PC-9 (cell line): ENCODE data around the gene THAP11.

Experiments
- EZH2 ChIP-seq: fragments of 200-600 bp; sonication (generic); IDR thresholded peaks from 2 replicates; pipeline ENCODE4 v1.8.0; 2017; ENCODE audit warnings: antibody characterized with exemption, low read depth
- TF ChIP-seq, protein P1 (sequence below): fragments of 200-600 bp; sonication (generic); conservative IDR thresholded peaks from 2 replicates; pipeline ENCODE4 v1.6.1; 2017; ENCODE audit warnings: mixed run types, antibody characterized with exemption, mild to moderate bottlenecking, moderate library complexity

DNA sequence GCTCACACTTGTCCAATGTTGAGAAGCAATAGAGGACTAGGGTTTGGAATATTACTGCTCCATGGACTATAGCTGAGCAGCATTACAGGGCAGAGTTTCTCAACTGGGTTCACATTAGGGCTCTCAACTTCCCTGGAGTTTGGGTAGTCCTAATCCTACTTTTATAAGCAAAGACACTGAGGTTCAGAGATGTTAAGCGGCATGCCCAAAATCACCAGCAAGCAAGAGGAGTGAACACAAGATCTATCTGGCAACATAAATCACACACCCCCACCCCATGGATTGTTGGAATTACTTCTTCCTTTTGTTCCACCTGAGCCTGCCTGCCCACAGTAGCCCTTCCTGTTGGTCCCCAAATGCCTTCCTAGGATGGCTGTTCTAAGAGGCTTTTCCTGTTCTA is 30.2 kb upstream of the THAP11 start:
- TF ChIP-seq, protein P1, sequence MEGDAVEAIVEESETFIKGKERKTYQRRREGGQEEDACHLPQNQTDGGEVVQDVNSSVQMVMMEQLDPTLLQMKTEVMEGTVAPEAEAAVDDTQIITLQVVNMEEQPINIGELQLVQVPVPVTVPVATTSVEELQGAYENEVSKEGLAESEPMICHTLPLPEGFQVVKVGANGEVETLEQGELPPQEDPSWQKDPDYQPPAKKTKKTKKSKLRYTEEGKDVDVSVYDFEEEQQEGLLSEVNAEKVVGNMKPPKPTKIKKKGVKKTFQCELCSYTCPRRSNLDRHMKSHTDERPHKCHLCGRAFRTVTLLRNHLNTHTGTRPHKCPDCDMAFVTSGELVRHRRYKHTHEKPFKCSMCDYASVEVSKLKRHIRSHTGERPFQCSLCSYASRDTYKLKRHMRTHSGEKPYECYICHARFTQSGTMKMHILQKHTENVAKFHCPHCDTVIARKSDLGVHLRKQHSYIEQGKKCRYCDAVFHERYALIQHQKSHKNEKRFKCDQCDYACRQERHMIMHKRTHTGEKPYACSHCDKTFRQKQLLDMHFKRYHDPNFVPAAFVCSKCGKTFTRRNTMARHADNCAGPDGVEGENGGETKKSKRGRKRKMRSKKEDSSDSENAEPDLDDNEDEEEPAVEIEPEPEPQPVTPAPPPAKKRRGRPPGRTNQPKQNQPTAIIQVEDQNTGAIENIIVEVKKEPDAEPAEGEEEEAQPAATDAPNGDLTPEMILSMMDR = no peak
- no peak for TF ChIP-seq EZH2
